CD4-positive, alpha-beta T cell treated with Interleukin-21 for 1 hour (primary cell): Measurements from ENCODE around the gene BCLAF1.
A peak's percentile ranks its signal among the peaks of the same experiment; 100 is the strongest.
"Not testable (repeated sequence)": the region's sequence is repeated elsewhere in the genome, so short reads cannot be mapped to it uniquely, and the experiment has no call there.

Source experiments
- DNase-seq: peaks from one replicate; pipeline ENCODE4 v3.0.0-alpha.2; 2020

BCLAF1 gene

GRCh38 chr6:136308469-136308868 is 18.8 kb upstream of the BCLAF1 start:
- DNase-seq = not testable (repeated sequence)

GRCh38 chr6:136307351-136307750 is 17.7 kb upstream of the BCLAF1 start:
- no peak for DNase-seq

GRCh38 chr6:136306466-136306865 is 16.8 kb upstream of the BCLAF1 start:
- DNase-seq = no peak

- no peak for DNase-seq
Measured at GRCh38 chr6:136304410-136304809, 14.8 kb upstream of the BCLAF1 start.

- DNase-seq = no peak
Measured at GRCh38 chr6:136303516-136303915, 13.9 kb upstream of the BCLAF1 start.

- DNase-seq = no peak
Measured at GRCh38 chr6:136294621-136295020, 5.0 kb upstream of the BCLAF1 start.

- peak; percentile 93 for DNase-seq
Measured at GRCh38 chr6:136290410-136291010, 864 bp upstream of the BCLAF1 start.

- DNase-seq = peak; percentile 94
Measured at GRCh38 chr6:136289327-136289578, 393 bp downstream of the BCLAF1 start.

- DNase-seq = peak; percentile 98
Measured at GRCh38 chr6:136288566-136289326, 900 bp downstream of the BCLAF1 start.

GRCh38 chr6:136284909-136285308 is 4.7 kb downstream of the BCLAF1 start:
- peak; percentile 39 for DNase-seq

GRCh38 chr6:136282906-136283305 is 6.7 kb downstream of the BCLAF1 start:
- no peak for DNase-seq

GRCh38 chr6:136280032-136280609 is 9.5 kb downstream of the BCLAF1 start:
- DNase-seq = no peak

- DNase-seq = no peak
Measured at GRCh38 chr6:136274062-136274461, 15.6 kb downstream of the BCLAF1 start.

- DNase-seq = no peak
Measured at GRCh38 chr6:136265101-136265500, 24.5 kb downstream of the BCLAF1 start.

GRCh38 chr6:136262940-136263339 is 26.7 kb downstream of the BCLAF1 start:
- DNase-seq = no peak

- no peak for DNase-seq
Measured at GRCh38 chr6:136254851-136255466, 34.7 kb downstream of the BCLAF1 start.

GRCh38 chr6:136253734-136254133 is 35.9 kb downstream of the BCLAF1 start:
- DNase-seq = no peak

GRCh38 chr6:136252441-136252840 is 37.2 kb downstream of the BCLAF1 start:
- no peak for DNase-seq

GRCh38 chr6:136251394-136251793 is 38.3 kb downstream of the BCLAF1 start:
- DNase-seq = no peak

- no peak for DNase-seq
Measured at GRCh38 chr6:136250686-136251008, 39.0 kb downstream of the BCLAF1 start.

- peak; percentile 98 for DNase-seq
Measured at GRCh38 chr6:136249811-136250685, 39.6 kb downstream of the BCLAF1 start, which contains the start of gene MTFR2. Gene MTFR2 (minus strand): TSS chr6:136250311. CDS start chr6:136249099, 1,212 bp downstream.

GRCh38 chr6:136249336-136249735 is 40.3 kb downstream of the BCLAF1 start:
- no peak for DNase-seq

- DNase-seq = no peak
Measured at GRCh38 chr6:136244061-136244616, 45.5 kb downstream of the BCLAF1 start.
